Mammary epithelial cell (primary cell): Measurements from ENCODE around the gene SMTN.

ENCODE experiments used
- EZH2 ChIP-seq: IDR thresholded peaks from 2 replicates; pipeline ENCODE4 v1.6.1; 2012; ENCODE audit warnings: low read length, inconsistent platforms, borderline replicate concordance
- TF ChIP-seq, protein P1 (sequence below), 2 donors: IDR thresholded peaks in 1 of 2; conservative IDR thresholded peaks in 1 of 2; 2 replicates each; pipeline ENCODE4 v1.5.1; 2011 to 2012; ENCODE audit warnings: inconsistent platforms in 2 of 2, low read length in 2 of 2, mild to moderate bottlenecking in 2 of 2, control low read depth in 1 of 2, low read depth in 1 of 2; ENCODE audit not compliant: insufficient read depth in 1 of 2; ENCODE audit errors: extremely low read depth in 1 of 2

DNA sequence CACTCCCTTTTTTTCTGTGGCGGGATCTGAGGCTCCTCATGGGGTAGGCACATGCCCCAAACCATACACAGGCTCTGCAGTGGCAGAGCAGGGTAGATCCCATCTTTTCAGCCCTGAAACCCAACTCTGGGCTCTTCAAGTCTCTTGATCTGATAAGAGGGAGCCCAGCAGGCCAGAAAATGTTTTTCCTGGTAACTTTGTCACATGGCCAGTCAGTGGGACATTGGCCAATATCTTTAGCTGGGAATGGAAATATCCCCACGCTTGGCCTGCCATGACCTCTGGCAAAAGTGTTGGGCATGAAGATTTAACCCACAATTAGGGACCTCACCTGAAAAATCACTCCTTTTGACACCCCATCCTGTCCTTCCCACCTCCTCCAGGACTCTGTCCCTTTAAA lies 49.8 kb downstream of the SMTN start:
- TF ChIP-seq, protein P1, sequence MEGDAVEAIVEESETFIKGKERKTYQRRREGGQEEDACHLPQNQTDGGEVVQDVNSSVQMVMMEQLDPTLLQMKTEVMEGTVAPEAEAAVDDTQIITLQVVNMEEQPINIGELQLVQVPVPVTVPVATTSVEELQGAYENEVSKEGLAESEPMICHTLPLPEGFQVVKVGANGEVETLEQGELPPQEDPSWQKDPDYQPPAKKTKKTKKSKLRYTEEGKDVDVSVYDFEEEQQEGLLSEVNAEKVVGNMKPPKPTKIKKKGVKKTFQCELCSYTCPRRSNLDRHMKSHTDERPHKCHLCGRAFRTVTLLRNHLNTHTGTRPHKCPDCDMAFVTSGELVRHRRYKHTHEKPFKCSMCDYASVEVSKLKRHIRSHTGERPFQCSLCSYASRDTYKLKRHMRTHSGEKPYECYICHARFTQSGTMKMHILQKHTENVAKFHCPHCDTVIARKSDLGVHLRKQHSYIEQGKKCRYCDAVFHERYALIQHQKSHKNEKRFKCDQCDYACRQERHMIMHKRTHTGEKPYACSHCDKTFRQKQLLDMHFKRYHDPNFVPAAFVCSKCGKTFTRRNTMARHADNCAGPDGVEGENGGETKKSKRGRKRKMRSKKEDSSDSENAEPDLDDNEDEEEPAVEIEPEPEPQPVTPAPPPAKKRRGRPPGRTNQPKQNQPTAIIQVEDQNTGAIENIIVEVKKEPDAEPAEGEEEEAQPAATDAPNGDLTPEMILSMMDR (conservative IDR thresholded peaks at IDR 0.05 in 1 of 2, IDR thresholded peaks at IDR 0.05 in 1 of 2; ENCODE audit: extremely low read depth in 1 of 2, insufficient read depth in 1 of 2, low read depth in 1 of 2, low read length in 2 of 2) = no peak
- TF ChIP-seq EZH2 = no peak
